B cell (primary cell): ENCODE data around the gene CACNA1F. TPM values are rescaled to one million over a fixed set of nuclear protein-coding genes. Genes with fewer than 3 reads are reported as not detected.

Experiments used
- ATAC-seq: fragments of 200-7000 bp; cut with Tn5 transposase; one replicate; pipeline ENCODE4 v1.10.0; 2021; ENCODE audit warnings: low read depth, mild to moderate bottlenecking, moderate number of reproducible peaks, moderate library complexity
- CTCF ChIA-PET: fragments of 350-600 bp; sonication (Branson Sonifier 250); formaldehyde crosslinking; loops from one replicate; lab custom pipeline; 2021; ENCODE audit warnings: antibody characterized with exemption, inconsistent platforms; lab: Charles Lee
- POLR2A ChIA-PET: fragments of 350-600 bp; sonication (Branson Sonifier 250); formaldehyde crosslinking; loops from one replicate; lab custom pipeline; 2021; ENCODE audit warnings: antibody characterized with exemption; lab: Charles Lee
- DNase-seq: peaks from one replicate; pipeline ENCODE4 v3.0.0; 2013
- H2AFZ ChIP-seq: 2 replicates; pipeline ENCODE4 v1.6.1; 2012; ENCODE audit warnings: mild to moderate bottlenecking, low read depth, low read length; ENCODE audit not compliant: insufficient read depth, poor library complexity, severe bottlenecking
- H3K27ac ChIP-seq, 2 donors: 1 replicate in 1 of 2; 2 replicates in 1 of 2; pipeline ENCODE4 v1.5.1; 2012 to 2013; ENCODE audit warnings: low read length in 2 of 2, mild to moderate bottlenecking in 2 of 2, moderate library complexity in 1 of 2
- H3K27me3 ChIP-seq, 4 experiments: fragments of 200-600 bp in 1 of 4; sonication (generic) in 1 of 4; replicated peaks in 1 of 4; 1 replicate in 2 of 4; 2 replicates in 2 of 4; pipeline versions ENCODE4 v1.6.1 to v1.7.0; 2013 to 2016; ENCODE audit warnings: low read length in 3 of 4, mild to moderate bottlenecking in 2 of 4, mixed read lengths in 1 of 4, moderate library complexity in 1 of 4; ENCODE audit not compliant: insufficient read depth in 4 of 4, control insufficient read depth in 3 of 4; ENCODE audit errors: control extremely low read depth in 1 of 4
- H3K36me3 ChIP-seq, 2 experiments: replicated peaks in 1 of 2; 1 replicate in 1 of 2; 2 replicates in 1 of 2; pipeline versions ENCODE4 v1.6.1 to v1.7.1; 2013; ENCODE audit warnings: low read length in 1 of 2; ENCODE audit not compliant: insufficient read depth in 2 of 2, control insufficient read depth in 1 of 2; ENCODE audit errors: control extremely low read depth in 1 of 2, extremely low read depth in 1 of 2
- H3K4me1 ChIP-seq, 2 donors: fragments of 200-600 bp in 1 of 2; sonication (generic) in 1 of 2; 1 replicate in 1 of 2; 2 replicates in 1 of 2; pipeline versions ENCODE4 v1.5.1 to v1.6.1; 2013 to 2017; ENCODE audit warnings: low read length in 2 of 2; ENCODE audit not compliant: control insufficient read depth in 2 of 2, insufficient read depth in 2 of 2
- H3K4me2 ChIP-seq: replicated peaks from 2 replicates; pipeline ENCODE3; 2012; ENCODE audit warnings: mild to moderate bottlenecking, low read depth, low read length; ENCODE audit not compliant: poor library complexity, severe bottlenecking
- H3K4me3 ChIP-seq, 5 experiments: fragments of 200-600 bp in 1 of 5; sonication (generic) in 1 of 5; 1 replicate in 3 of 5; 2 replicates in 2 of 5; pipeline versions ENCODE4 v1.5.1 to v1.7.0; 2011 to 2016; ENCODE audit warnings: low read length in 4 of 5, mild to moderate bottlenecking in 4 of 5, low read depth in 2 of 5, control low read depth in 1 of 5, moderate library complexity in 1 of 5; ENCODE audit not compliant: insufficient read depth in 1 of 5; ENCODE audit errors: control extremely low read depth in 1 of 5, extremely low read depth in 1 of 5
- H3K79me2 ChIP-seq: fragments of 200-600 bp; sonication (generic); one replicate; pipeline ENCODE4 v1.6.0; 2016; ENCODE audit warnings: low read length; ENCODE audit not compliant: control insufficient read depth, insufficient read depth
- H3K9ac ChIP-seq: fragments of 200-600 bp; sonication (generic); 2 replicates; pipeline ENCODE4 v1.6.1; 2017; ENCODE audit warnings: mild to moderate bottlenecking, low read length, moderate library complexity
- H3K9me3 ChIP-seq, 3 donors: one replicate each; pipeline versions ENCODE4 v1.6.1 to v1.7.1; 2013; ENCODE audit warnings: low read length in 2 of 3; ENCODE audit not compliant: control insufficient read depth in 2 of 3, insufficient read depth in 1 of 3; ENCODE audit errors: control extremely low read depth in 1 of 3
- H4K20me1 ChIP-seq: 2 replicates; pipeline ENCODE4 v1.6.0; 2012; ENCODE audit warnings: mild to moderate bottlenecking, low read length; ENCODE audit not compliant: insufficient read depth, control insufficient read depth, poor library complexity, severe bottlenecking
- H3K27ac Mint-ChIP-seq: one replicate; pipeline ENCODE4 v1.8.0; 2021; ENCODE audit warnings: mixed read lengths
- H3K27me3 Mint-ChIP-seq: one replicate; pipeline ENCODE4 v1.8.0; 2021; ENCODE audit warnings: mixed read lengths
- H3K4me1 Mint-ChIP-seq: one replicate; pipeline ENCODE4 v1.8.0; 2021; ENCODE audit warnings: mixed read lengths
- H3K4me3 Mint-ChIP-seq: one replicate; pipeline ENCODE4 v1.8.0; 2021; ENCODE audit warnings: mixed read lengths
- H3K9me3 Mint-ChIP-seq: one replicate; pipeline ENCODE4 v1.8.0; 2022; ENCODE audit warnings: mixed read lengths; ENCODE audit not compliant: insufficient read depth
- EZH2 ChIP-seq: IDR thresholded peaks from 2 replicates; pipeline ENCODE4 v1.6.1; 2012; ENCODE audit warnings: borderline replicate concordance, low read depth, mild to moderate bottlenecking, moderate library complexity, low read length; ENCODE audit not compliant: insufficient read depth, poor library complexity, severe bottlenecking
- WGBS: methylation state at CpG from one replicate; pipeline ENCODE4 v1.1.5; 2013; ENCODE audit warnings: missing lambda C conversion rate; ENCODE audit not compliant: insufficient coverage; 5-methylcytosine and 5-hydroxymethylcytosine counted together
- intact Hi-C: fragments of 100-400 bp; cut with micrococcal nuclease; formaldehyde crosslinking; loops from one replicate; pipeline ENCODE4 v1.10.0; 2022
- polyA plus RNA-seq: library from polyadenylated mRNA; depleted of rRNA; stranded (reverse); fragments of >200 nt; gene quantifications from 2 replicates; pipeline ENCODE4 v1.2.3, GENCODE V29; 2012
- total RNA-seq, 2 donors: library from RNA; stranded (reverse); fragments of 120-200 nt in 1 of 2; gene quantifications; 1 replicate in 1 of 2; 2 replicates in 1 of 2; pipeline versions ENCODE4 v1.2.3 to v1.2.4, GENCODE V29; 2013 to 2022
- TF ChIP-seq, protein P1 (sequence below): fragments of 200-600 bp; IDR thresholded peaks from one replicate; pipeline ENCODE4 v1.8.0; 2022; ENCODE audit warnings: antibody characterized with exemption, mild to moderate bottlenecking

CACNA1F gene
- total and polyA plus RNA-seq, 2 donors (not counting 1 experiment from before 2014, with no cell fraction given) = 6.7 to 9.3 TPM

DNA sequence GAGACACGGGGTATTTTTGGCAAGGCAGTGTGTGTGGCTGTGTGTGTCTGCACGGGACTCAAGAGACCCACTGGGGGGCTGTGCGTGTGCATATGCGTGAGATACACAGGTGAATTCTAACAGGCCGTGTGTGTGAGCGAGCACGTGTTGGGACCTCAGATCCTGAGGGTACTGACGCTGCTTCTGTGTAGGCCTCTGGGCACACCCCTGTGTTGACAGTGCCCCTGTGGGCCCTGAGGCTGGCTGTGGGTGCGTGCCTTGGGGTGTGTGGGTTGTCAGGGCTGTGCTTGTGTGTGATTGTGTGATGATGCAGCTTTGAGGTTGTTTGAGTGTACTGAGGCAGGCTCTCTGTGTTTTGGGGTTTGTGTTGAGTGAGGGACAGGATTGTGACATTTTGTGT, 17.4 kb upstream of the CACNA1F start:
- Histone ChIP-seq H3K36me3 (peaks cover 0 to 19% of the 10 kb centered on the region in 2 experiments), H3K4me2 (no peak overlapping the region), H3K4me1 (peaks cover 5 to 6% of the 10 kb centered on the region in 2 donors), H3K9me3 (no peaks in the 10 kb centered on the region), H2AFZ (no peak overlapping the region), H3K79me2 (no peaks in the 10 kb centered on the region), H3K27ac (no peak overlapping the region), H3K27me3 (no peaks in the 10 kb centered on the region), H3K4me3 (no peak overlapping the region), H3K9ac (no peak overlapping the region), H4K20me1 (no peaks in the 10 kb centered on the region)
- ChIA-PET POLR2A (no interaction called here), CTCF (no interaction called here)
- Mint-ChIP-seq H3K4me3 (no peak overlapping the region), H3K9me3 (no peaks in the 10 kb centered on the region), H3K27me3 (no peaks in the 10 kb centered on the region), H3K4me1 (peaks cover 8% of the 10 kb centered on the region), H3K27ac (no peak overlapping the region)
- no peak for ATAC-seq
- TF ChIP-seq, protein P1, sequence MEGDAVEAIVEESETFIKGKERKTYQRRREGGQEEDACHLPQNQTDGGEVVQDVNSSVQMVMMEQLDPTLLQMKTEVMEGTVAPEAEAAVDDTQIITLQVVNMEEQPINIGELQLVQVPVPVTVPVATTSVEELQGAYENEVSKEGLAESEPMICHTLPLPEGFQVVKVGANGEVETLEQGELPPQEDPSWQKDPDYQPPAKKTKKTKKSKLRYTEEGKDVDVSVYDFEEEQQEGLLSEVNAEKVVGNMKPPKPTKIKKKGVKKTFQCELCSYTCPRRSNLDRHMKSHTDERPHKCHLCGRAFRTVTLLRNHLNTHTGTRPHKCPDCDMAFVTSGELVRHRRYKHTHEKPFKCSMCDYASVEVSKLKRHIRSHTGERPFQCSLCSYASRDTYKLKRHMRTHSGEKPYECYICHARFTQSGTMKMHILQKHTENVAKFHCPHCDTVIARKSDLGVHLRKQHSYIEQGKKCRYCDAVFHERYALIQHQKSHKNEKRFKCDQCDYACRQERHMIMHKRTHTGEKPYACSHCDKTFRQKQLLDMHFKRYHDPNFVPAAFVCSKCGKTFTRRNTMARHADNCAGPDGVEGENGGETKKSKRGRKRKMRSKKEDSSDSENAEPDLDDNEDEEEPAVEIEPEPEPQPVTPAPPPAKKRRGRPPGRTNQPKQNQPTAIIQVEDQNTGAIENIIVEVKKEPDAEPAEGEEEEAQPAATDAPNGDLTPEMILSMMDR = no peak
- no peak for TF ChIP-seq EZH2
- 92% methylated on average over 8 of the region's 9 CpGs for WGBS
- intact Hi-C loops = no loop called here
- DNase-seq = no peak

DNA sequence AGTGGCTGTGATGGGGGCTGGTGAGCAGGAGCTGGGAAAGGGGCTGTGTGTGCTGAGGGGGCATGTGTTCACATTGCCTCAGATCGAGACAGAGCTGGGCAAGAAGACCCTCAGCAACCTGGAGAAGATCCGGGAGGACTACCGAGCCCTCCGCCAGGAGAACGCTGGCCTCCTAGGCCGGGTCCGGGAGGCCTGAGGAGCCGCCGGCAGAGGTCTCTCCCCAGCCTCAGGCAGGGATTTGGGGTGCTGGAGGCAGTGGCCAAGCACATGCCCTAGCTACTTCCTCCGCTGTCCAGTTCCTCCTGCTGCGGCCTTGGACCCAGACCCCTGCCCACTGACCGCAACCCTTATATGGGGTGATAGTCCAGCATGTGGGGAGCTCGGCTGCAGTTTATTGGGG, 16.9 kb upstream of the CACNA1F start:
- Histone ChIP-seq H3K4me3 (no peak overlapping the region), H3K4me2 (no peak overlapping the region), H4K20me1 (no peaks in the 10 kb centered on the region), H3K4me1 (peaks cover 5 to 6% of the 10 kb centered on the region in 2 donors), H3K9ac (no peak overlapping the region), H3K27me3 (no peaks in the 10 kb centered on the region), H3K27ac (no peak overlapping the region), H2AFZ (no peak overlapping the region), H3K36me3 (peaks cover 0 to 19% of the 10 kb centered on the region in 2 experiments), H3K9me3 (no peaks in the 10 kb centered on the region), H3K79me2 (no peaks in the 10 kb centered on the region)
- no peak overlapping the region for H3K27ac Mint-ChIP-seq
- ATAC-seq (no peak), DNase-seq (no peak)
- TF ChIP-seq, protein P1 = no peak
- no peak for TF ChIP-seq EZH2
- CTCF ChIA-PET = no interaction called here
- 100% methylated on average over 9 of the region's 13 CpGs for WGBS
- H3K9me3 Mint-ChIP-seq = no peaks in the 10 kb centered on the region
- POLR2A ChIA-PET = no interaction called here
- intact Hi-C loops = no loop called here
- no peak overlapping the region for H3K4me3 Mint-ChIP-seq
- H3K27me3 Mint-ChIP-seq = no peaks in the 10 kb centered on the region
- peaks cover 8% of the 10 kb centered on the region for H3K4me1 Mint-ChIP-seq
